Trophoblast cell (in vitro differentiated cells and primary cell): ENCODE results near the gene UTS2.

ENCODE experiments used
- DNase-seq, 2 donors: peaks; one replicate each; pipeline ENCODE4 v3.0.0-alpha.2; 2016
- H2AFZ ChIP-seq: 2 replicates; pipeline ENCODE4 v1.6.1; 2013; ENCODE audit warnings: low read length, moderate library complexity, mild to moderate bottlenecking; ENCODE audit not compliant: insufficient read depth, poor library complexity
- H2AK5ac ChIP-seq: 2 replicates; pipeline ENCODE4 v1.6.1; 2013; ENCODE audit warnings: mild to moderate bottlenecking, low read length
- H2BK120ac ChIP-seq: 2 replicates; pipeline ENCODE4 v1.6.1; 2013; ENCODE audit warnings: low read length, mild to moderate bottlenecking, moderate library complexity; ENCODE audit not compliant: insufficient read depth, poor library complexity
- H2BK12ac ChIP-seq: 2 replicates; pipeline ENCODE4 v1.6.1; 2013; ENCODE audit warnings: mild to moderate bottlenecking, low read length, moderate library complexity
- H2BK5ac ChIP-seq: 2 replicates; pipeline ENCODE4 v1.6.1; 2013; ENCODE audit warnings: low read length, low read depth, moderate library complexity, mild to moderate bottlenecking; ENCODE audit not compliant: poor library complexity
- H3K14ac ChIP-seq: 2 replicates; pipeline ENCODE4 v1.6.1; 2013; ENCODE audit warnings: mild to moderate bottlenecking, low read length
- H3K18ac ChIP-seq: 2 replicates; pipeline ENCODE4 v1.6.1; 2013; ENCODE audit warnings: mild to moderate bottlenecking, low read length
- H3K23ac ChIP-seq: 2 replicates; pipeline ENCODE4 v1.6.1; 2013; ENCODE audit warnings: low read length
- H3K27ac ChIP-seq: 2 replicates; pipeline ENCODE4 v1.5.1; 2013; ENCODE audit warnings: low read depth, mild to moderate bottlenecking, inconsistent platforms, low read length, moderate library complexity
- H3K27me3 ChIP-seq: 2 replicates; pipeline ENCODE4 v1.6.1; 2013; ENCODE audit warnings: inconsistent platforms, mild to moderate bottlenecking, low read length, moderate library complexity; ENCODE audit not compliant: insufficient read depth
- H3K36me3 ChIP-seq, 2 experiments: 1 replicate in 1 of 2; 2 replicates in 1 of 2; pipeline ENCODE4 v1.6.1; 2013; ENCODE audit warnings: low read length in 2 of 2, mild to moderate bottlenecking in 2 of 2, moderate library complexity in 1 of 2; ENCODE audit not compliant: insufficient read depth in 2 of 2, control insufficient read depth in 1 of 2
- H3K4ac ChIP-seq: 2 replicates; pipeline ENCODE4 v1.6.1; 2013; ENCODE audit warnings: low read depth, mild to moderate bottlenecking, low read length, moderate library complexity
- H3K4me1 ChIP-seq, 2 experiments: 1 replicate in 1 of 2; 2 replicates in 1 of 2; pipeline ENCODE4 v1.6.1; 2013; ENCODE audit warnings: low read length in 2 of 2, mild to moderate bottlenecking in 2 of 2, moderate library complexity in 1 of 2; ENCODE audit not compliant: insufficient read depth in 2 of 2, control insufficient read depth in 1 of 2
- H3K4me2 ChIP-seq: 2 replicates; pipeline ENCODE4 v1.6.1; 2013; ENCODE audit warnings: inconsistent platforms, mild to moderate bottlenecking, low read length, moderate library complexity
- H3K4me3 ChIP-seq: 2 replicates; pipeline ENCODE4 v1.5.1; 2013; ENCODE audit warnings: mild to moderate bottlenecking, low read depth, low read length, inconsistent platforms
- H3K79me1 ChIP-seq: one replicate; pipeline ENCODE4 v1.6.1; 2013; ENCODE audit warnings: low read length
- H3K79me2 ChIP-seq: 2 replicates; pipeline ENCODE4 v1.6.1; 2013; ENCODE audit warnings: low read length, mild to moderate bottlenecking; ENCODE audit not compliant: control insufficient read depth, insufficient read depth, poor library complexity
- H3K9ac ChIP-seq: 2 replicates; pipeline ENCODE4 v1.6.1; 2013; ENCODE audit warnings: mild to moderate bottlenecking, low read length
- H3K9me3 ChIP-seq: 2 replicates; pipeline ENCODE4 v1.6.1; 2013; ENCODE audit warnings: low read depth, mild to moderate bottlenecking, control low read depth, inconsistent platforms, low read length; ENCODE audit not compliant: insufficient read depth
- H4K12ac ChIP-seq: 2 replicates; pipeline ENCODE4 v1.6.1; 2013; ENCODE audit warnings: low read depth, mild to moderate bottlenecking, low read length, moderate library complexity
- H4K8ac ChIP-seq: 2 replicates; pipeline ENCODE4 v1.6.1; 2013; ENCODE audit warnings: low read depth, mild to moderate bottlenecking, low read length, moderate library complexity
- H4K91ac ChIP-seq: one replicate; pipeline ENCODE4 v1.6.1; 2013; ENCODE audit warnings: low read depth, mild to moderate bottlenecking, low read length, moderate library complexity
- WGBS: extraction: QIAGEN DNeasy Blood & Tissue Kit; methylation state at CpG from one replicate; pipeline ENCODE4 v1.1.7; 2013; ENCODE audit warnings: missing lambda C conversion rate; ENCODE audit not compliant: insufficient read length, insufficient coverage; ENCODE audit errors: extremely low coverage; 5-methylcytosine and 5-hydroxymethylcytosine counted together

UTS2 gene

GRCh38 chr1:7857000-7857399, 4.1 kb upstream of the UTS2 start:
- Histone ChIP-seq H4K8ac (no peak overlapping the region), H3K9ac (no peak overlapping the region), H3K27ac (no peak overlapping the region), H3K9me3 (no peaks in the 10 kb centered on the region), H3K4me2 (no peak overlapping the region), H3K79me2 (no peaks in the 10 kb centered on the region), H3K27me3 (no peaks in the 10 kb centered on the region), H2BK5ac (no peak overlapping the region), H4K91ac (no peak overlapping the region), H3K4ac (no peak overlapping the region), H3K23ac (no peak overlapping the region), H2AFZ (no peak overlapping the region), H3K79me1 (no peaks in the 10 kb centered on the region), H2BK120ac (no peak overlapping the region), H2BK12ac (no peak overlapping the region), H3K4me3 (no peak overlapping the region), H3K4me1 (no peaks in the 10 kb centered on the region), H3K36me3 (no peaks in the 10 kb centered on the region), H3K18ac (no peak overlapping the region), H2AK5ac (no peak overlapping the region), H3K14ac (no peak overlapping the region), H4K12ac (no peak overlapping the region)
- DNase-seq, result no peak
- WGBS, result no CpG with 5 or more reads among the region's 2 CpGs

- H4K91ac ChIP-seq, result no peak overlapping the region
- no peaks in the 10 kb centered on the region for H3K9me3 ChIP-seq
- H4K12ac ChIP-seq, result no peak overlapping the region
- no peak overlapping the region for H3K9ac ChIP-seq
- no peak for DNase-seq
- H3K18ac ChIP-seq, result no peak overlapping the region
- H4K8ac ChIP-seq, result no peak overlapping the region
- H2AK5ac ChIP-seq, result no peak overlapping the region
- no peaks in the 10 kb centered on the region for H3K36me3 ChIP-seq
- no peak overlapping the region for H2AFZ ChIP-seq
- H3K4me1 ChIP-seq, result no peaks in the 10 kb centered on the region
- H3K79me2 ChIP-seq, result no peaks in the 10 kb centered on the region
- no peak overlapping the region for H2BK5ac ChIP-seq
- no peak overlapping the region for H2BK12ac ChIP-seq
- H3K14ac ChIP-seq, result no peak overlapping the region
- no peak overlapping the region for H2BK120ac ChIP-seq
- WGBS, result no CpG with 5 or more reads among the region's 15 CpGs
- no peak overlapping the region for H3K23ac ChIP-seq
- no peaks in the 10 kb centered on the region for H3K79me1 ChIP-seq
- no peak overlapping the region for H3K4me2 ChIP-seq
- H3K4me3 ChIP-seq, result no peak overlapping the region
- no peak overlapping the region for H3K27ac ChIP-seq
- no peak overlapping the region for H3K4ac ChIP-seq
- no peaks in the 10 kb centered on the region for H3K27me3 ChIP-seq
Measured at GRCh38 chr1:7856345-7856744, 3.5 kb upstream of the UTS2 start.

- Histone ChIP-seq H2BK120ac (no peak overlapping the region), H4K12ac (no peak overlapping the region), H4K8ac (no peak overlapping the region), H3K23ac (no peak overlapping the region), H3K4me1 (no peaks in the 10 kb centered on the region), H2BK12ac (no peak overlapping the region), H3K36me3 (no peaks in the 10 kb centered on the region), H3K27ac (no peak overlapping the region), H3K9ac (no peak overlapping the region), H3K9me3 (no peaks in the 10 kb centered on the region), H2AFZ (no peak overlapping the region), H3K18ac (no peak overlapping the region), H3K4me3 (no peak overlapping the region), H3K4me2 (no peak overlapping the region), H2AK5ac (no peak overlapping the region), H3K14ac (no peak overlapping the region), H4K91ac (no peak overlapping the region), H2BK5ac (no peak overlapping the region), H3K79me1 (no peaks in the 10 kb centered on the region), H3K27me3 (no peaks in the 10 kb centered on the region), H3K79me2 (no peaks in the 10 kb centered on the region), H3K4ac (no peak overlapping the region)
- no peak for DNase-seq
- WGBS, result no CpG with 5 or more reads among the region's 7 CpGs
Measured at GRCh38 chr1:7853684-7854026, 790 bp upstream of the UTS2 start.

- no peak overlapping the region for H3K4ac ChIP-seq
- H3K36me3 ChIP-seq, result no peaks in the 10 kb centered on the region
- no peak overlapping the region for H3K18ac ChIP-seq
- H3K27me3 ChIP-seq, result no peaks in the 10 kb centered on the region
- H3K14ac ChIP-seq, result no peak overlapping the region
- no peaks in the 10 kb centered on the region for H3K79me1 ChIP-seq
- no peaks in the 10 kb centered on the region for H3K79me2 ChIP-seq
- H3K4me1 ChIP-seq, result no peaks in the 10 kb centered on the region
- no peak overlapping the region for H2AFZ ChIP-seq
- H2BK5ac ChIP-seq, result no peak overlapping the region
- H2BK12ac ChIP-seq, result no peak overlapping the region
- H3K9ac ChIP-seq, result no peak overlapping the region
- no peak overlapping the region for H3K27ac ChIP-seq
- no peak for DNase-seq
- H2AK5ac ChIP-seq, result no peak overlapping the region
- H4K12ac ChIP-seq, result no peak overlapping the region
- H4K8ac ChIP-seq, result no peak overlapping the region
- no peak overlapping the region for H2BK120ac ChIP-seq
- no CpG with 5 or more reads among the region's 15 CpGs for WGBS
- H3K9me3 ChIP-seq, result no peaks in the 10 kb centered on the region
- no peak overlapping the region for H3K4me3 ChIP-seq
- no peak overlapping the region for H4K91ac ChIP-seq
- H3K23ac ChIP-seq, result no peak overlapping the region
- no peak overlapping the region for H3K4me2 ChIP-seq
Measured at GRCh38 chr1:7850786-7851185, 2.1 kb downstream of the UTS2 start.
